Measurements from ENCODE around the gene CMTM1.
"Not testable (repeated sequence)": the region's sequence is repeated elsewhere in the genome, so short reads cannot be mapped to it uniquely, and the experiment has no call there.

Gene CMTM1

DNA sequence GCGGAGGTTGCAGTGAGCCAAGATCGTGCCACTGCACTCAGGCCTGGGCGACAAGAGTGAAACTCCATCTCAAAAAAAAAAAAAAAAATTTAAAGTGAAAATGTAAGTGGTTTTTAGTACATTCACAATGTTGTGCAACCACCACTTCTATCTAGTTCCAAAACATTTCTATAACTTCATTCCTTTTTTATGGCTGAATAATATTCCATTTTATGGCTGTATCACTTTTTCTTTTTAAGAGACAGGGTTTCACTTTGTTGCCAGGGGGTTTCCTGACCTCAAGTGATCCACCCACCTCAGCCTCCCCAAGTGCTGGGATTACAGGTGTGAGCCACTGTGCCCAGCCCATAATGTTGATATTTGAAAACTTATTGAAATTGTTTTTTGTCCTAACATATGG lies 26.6 kb downstream of the CMTM1 start:
- no peak for DNase-seq (ENCODE audit: low read depth)

DNA sequence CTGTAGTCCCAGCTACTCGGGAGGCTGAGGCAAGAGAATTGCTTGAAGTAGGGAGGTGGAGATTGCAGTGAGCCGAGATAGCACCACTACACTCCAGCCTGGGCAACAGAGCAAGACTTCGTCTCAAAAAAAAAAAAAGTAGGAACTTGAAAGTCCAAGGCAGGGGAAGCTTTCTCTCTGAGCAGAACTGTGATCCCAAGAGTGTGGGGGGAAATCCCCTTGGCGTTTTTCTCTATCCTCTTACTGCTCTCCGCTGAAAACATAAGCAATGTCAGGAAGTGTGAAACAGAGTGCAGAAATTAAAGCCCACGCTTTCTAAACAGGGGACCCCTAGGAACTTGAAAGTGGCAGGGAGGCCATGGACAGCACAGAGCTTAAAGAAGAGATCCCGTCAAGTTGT lies 28.5 kb downstream of the CMTM1 start:
- no peak for DNase-seq (ENCODE audit: low read depth)

DNA sequence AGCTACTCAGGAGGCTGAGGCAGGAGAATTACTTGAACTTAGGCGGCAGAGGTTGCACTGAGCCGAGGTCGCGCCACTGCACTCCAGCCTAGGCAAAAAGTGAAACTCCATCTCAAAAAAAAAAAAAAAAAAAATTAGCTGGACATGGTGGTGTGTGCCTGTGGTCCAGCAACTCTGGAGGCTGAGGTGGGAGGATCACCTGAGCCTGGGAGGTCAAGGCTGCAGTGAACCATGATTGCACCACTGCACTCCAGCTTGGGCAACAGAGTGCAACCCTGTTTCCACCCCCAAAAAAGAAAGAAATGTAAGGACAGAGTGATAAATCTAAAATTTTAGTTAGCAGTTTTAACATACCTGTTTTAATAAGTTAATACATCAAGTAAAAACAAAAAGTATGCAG lies 30.3 kb downstream of the CMTM1 start:
- not testable (repeated sequence) for DNase-seq (ENCODE audit: low read depth)

DNA sequence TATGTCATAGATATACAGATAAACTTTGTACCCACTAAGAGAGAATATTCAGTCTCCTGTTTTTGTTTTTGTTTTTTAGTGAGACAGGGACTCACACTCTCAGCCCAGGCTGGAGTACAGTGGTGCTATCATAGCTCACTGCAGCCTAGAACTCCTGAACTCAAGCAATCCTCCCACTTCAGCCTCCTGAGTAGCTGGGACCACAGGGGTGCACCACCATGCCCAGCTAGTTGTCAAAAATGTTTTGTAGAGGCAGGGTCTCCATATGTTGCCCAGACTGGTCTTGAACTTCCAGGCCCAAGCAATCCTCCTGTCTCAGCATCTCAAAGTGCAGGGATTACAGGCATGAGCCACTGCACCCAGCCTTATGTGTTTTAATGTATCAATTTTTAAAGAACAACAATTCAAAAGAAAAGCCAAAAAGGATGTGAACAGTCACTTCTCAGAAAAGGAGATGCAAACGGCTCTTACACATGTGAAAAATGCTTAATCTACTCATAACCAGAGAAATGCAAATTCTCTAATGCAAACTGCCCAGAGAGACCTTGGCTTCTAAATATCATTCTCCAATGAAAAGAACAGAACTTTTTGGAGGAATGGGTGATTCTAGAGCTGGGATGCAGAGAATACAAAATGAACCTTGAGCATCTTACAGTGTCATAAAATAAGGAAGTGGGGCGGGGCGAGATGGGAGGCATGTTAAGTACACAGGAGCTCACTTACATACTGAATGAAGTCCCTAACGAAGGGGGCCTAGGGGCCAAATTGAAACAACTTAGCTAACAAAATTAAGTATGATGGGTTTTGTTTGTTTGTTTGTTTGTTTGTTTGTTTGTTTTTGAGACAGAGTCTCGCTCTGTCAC lies 31.0 kb downstream of the CMTM1 start:
- no peak for DNase-seq (ENCODE audit: low read depth)

DNA sequence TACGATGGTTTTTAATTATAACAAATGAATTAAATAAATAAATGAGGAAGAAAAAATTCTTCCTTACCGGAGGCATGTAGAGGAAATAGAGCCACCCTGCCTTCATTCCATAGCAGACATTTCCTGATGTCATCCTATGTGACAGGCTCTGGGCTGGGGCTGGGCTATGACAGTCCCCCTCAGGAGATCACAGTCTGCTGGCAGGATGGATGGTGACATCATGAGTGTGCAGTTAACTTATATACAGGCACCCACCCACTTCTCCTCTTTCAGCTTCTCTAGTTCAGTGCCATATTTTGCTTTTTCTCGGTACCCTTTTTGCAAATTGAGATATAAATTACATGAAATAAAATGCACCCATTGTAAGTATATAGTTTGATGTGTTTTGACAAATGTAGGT lies 31.9 kb downstream of the CMTM1 start:
- DNase-seq (ENCODE audit: low read depth), result no peak

DNA sequence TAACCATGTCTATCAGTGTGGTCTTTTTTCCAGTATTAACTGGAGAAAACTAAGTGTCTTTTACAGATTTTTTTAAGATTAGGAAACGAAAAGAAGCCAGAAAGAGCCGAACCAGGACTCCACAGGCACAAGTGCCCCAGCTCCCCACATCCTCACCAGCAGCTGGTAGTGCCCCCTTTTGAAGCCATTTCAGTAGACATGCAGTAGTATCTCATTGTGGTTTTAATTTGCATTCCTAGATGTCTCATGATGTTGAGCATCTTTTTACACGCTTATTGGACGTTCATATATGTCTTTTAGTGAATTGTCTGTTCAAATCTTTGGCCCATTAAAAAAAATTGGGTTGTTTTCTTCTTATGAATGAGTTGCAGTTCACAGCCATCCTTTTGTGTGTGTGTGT lies 33.5 kb downstream of the CMTM1 start:
- no peak for DNase-seq (ENCODE audit: low read depth)

DNA sequence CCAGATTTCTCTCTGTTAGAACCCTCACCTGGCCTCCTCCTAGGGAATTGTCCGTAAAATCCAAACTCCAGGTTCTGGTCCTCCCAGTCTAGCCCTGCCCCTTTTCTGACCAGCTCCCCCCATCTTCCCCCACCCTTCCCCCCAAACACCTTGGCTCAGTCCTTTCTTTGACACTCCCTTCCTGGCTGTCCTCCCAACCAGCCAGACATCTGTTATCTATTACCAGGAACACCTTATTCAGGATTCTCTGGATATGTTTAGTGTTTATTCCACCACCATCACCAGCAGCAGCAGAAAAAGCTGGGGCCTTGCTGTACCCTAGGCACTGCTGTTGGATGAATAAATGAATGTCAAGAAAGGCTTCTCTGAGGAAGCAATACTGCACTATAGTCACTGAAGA lies 34.2 kb downstream of the CMTM1 start:
- DNase-seq (ENCODE audit: low read depth), result no peak

DNA sequence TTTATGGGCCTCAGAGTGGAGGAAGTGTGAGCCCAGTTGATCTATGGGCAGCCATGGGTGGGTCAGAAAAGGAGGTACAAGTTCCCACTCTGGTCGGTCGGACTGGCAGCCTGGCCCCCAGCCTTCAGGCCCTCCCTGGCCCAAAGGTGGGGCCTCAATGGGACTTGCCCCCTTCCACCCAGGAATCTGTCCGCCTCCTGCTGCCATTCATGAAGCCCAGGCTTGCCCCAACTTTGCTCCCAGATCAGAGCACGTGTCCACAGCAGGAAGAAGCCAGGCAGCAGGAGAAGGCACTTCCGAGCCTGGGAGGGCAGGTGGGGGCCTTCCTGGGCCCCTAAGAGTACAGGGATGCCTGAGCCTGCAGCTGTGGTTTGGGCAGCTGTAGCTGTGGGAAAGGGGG lies 35.2 kb downstream of the CMTM1 start:
- DNase-seq (ENCODE audit: low read depth), result no peak

DNA sequence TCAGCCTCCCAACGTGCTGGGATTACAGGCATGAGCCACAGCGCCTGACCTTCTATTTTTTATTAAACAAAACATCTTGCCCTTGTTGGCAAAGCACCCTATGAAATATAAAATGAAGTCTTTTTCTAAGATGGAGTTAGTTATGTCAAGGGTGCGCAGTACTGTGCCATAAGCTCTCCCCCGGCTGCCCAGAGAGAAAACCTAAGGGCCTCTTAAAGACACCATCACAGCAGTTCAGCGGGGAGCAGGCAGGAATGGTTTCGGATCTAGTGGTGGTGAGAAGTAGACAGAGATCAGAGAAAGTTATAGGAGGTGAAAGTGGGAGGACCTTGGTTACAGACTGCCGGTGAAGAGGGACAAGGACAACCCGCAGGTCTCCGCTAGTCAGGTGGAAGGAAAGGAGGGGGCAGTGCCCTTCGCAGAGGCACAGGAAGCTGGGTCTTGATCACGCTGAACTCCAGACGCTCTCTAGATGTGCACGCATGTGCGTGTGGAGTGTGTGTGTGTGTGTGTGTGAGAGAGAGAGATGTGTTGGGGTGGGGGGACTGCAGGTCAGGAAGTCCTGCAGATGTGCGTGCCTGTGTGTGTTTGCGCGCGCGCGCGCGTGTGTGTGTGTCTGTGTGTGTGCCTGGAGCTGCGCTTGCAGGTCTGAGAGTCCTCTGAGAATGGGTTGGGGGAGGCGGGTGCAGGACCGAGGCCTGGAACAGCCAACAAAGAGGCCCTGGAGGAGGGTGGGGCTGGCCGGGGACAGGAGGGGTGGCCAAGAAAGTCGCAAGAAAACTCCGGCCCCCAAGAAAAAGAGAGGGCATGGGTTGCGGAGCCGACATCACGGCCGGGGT lies 37.5 kb downstream of the CMTM1 start:
- DNase-seq (ENCODE audit: low read depth), result no peak

DNA sequence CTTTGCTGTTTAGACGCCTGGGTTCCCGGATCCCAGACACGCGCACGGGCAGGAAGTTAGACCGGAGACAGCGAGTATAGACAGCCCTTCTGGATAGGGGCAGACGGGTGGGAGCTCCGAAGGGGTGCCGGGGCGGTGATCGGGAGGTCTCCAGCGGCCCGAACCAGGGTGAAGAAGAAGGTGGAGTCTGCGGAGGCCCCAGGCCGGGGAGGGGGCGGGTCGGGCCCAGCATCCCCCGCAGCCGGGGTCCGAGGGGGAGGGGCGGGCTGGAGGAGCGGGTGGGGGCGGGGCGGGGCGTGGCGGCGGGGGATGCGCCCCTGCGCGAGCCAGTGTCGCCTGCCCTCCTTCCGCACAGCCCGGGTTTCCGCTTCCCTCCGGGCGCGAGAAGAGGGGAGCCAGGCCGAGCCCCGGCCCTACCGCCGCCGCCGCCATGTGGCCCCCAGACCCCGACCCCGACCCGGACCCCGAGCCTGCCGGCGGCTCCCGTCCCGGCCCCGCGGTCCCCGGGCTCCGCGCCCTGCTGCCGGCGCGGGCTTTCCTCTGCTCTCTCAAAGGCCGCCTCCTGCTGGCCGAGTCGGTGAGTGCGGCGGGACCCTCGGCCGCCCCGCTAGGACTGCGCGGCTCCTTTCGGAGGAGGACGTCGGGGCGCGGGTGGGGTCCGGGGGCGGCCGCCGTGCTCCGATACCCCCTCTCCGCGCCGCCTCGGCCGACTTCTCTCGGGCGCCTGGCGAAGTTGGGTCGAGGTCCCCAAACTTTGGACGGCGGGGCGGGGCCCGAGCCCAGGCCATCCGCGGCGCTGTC lies 38.3 kb downstream of the CMTM1 start, which contains the start of gene CMTM3:
Gene CMTM3, plus strand, starts transcription at position 329 of the 801 bp plus-strand sequence. Its CDS starts 102 bp downstream, at position 431.
- no peak for DNase-seq (ENCODE audit: low read depth)

DNA sequence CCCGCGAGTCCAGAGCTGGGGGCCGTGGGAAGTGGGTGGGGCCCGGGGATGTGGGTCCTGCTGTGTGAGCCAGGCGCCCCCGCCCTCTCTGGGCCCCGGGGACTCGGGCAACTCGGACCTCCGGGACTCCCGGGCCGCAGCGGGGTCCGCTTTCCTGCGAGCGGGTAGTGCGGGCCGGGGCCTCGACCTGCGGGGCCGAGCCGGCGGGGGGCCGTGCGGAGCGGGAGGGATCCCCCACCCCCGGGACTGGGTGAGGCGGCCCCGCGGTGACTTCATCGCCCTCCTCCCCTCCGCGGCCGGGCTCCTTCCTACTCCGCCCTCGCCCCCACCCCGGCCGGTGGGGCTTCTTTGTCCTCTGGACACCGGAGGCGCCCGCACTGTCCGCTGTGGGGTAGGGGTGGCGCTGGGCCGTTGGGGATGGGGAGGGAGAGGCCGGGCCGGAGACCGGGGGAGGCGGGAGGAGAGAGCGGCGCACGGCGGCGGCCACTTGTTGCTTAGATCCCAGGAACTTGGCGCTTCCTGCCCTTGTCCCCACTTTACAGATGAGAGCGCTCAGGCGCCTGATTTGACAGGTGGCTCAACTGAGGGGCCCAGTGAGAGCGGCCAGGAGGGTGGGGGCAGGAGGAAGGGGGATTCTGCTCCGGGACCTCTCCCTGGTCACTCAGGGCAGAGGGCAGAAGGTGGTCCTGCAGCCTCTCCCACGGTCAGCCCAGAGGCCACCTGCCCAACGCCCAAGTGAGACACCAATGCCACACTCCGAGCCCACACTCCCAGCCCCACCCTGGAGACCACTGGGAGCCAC lies 39.1 kb downstream of the CMTM1 start:
- DNase-seq (ENCODE audit: low read depth), result no peak

DNA sequence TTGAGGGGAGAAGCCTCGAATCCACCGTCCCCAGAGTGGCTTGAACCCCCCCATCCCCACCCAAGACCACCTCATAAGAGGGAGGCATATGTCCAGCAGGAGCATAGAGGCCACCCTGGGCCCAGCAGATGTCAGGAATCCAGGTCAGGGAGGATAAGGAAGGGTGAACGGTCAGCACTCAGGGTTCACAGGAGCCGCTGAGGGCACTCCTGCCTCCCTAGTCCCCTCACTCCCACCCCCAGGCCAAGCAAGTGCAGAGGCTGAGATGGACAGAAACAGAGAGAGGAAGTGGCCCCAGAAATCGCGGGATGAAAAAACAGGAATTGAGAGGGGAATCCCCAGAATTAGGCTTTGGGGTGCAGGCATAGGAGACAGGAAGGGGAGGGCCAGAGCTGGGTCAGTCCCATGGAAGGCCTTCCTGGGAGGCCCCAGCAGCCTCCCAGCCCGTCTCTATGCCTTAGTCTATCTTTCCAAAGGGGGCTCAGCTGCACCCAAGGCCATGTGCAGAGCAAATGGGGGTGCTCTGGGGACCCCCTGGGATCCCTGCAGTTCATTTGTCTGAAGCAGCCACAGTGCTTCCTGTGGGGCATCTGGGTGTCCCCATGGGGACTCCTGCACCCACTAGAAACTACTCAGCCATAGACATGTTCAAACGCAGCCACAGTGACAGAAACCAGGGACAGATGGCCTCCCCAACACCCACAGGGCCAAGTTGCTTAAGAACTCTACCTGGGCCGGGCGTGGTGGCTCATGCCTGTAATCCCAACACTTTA lies 39.9 kb downstream of the CMTM1 start:
- DNase-seq (ENCODE audit: low read depth), result no peak

DNA sequence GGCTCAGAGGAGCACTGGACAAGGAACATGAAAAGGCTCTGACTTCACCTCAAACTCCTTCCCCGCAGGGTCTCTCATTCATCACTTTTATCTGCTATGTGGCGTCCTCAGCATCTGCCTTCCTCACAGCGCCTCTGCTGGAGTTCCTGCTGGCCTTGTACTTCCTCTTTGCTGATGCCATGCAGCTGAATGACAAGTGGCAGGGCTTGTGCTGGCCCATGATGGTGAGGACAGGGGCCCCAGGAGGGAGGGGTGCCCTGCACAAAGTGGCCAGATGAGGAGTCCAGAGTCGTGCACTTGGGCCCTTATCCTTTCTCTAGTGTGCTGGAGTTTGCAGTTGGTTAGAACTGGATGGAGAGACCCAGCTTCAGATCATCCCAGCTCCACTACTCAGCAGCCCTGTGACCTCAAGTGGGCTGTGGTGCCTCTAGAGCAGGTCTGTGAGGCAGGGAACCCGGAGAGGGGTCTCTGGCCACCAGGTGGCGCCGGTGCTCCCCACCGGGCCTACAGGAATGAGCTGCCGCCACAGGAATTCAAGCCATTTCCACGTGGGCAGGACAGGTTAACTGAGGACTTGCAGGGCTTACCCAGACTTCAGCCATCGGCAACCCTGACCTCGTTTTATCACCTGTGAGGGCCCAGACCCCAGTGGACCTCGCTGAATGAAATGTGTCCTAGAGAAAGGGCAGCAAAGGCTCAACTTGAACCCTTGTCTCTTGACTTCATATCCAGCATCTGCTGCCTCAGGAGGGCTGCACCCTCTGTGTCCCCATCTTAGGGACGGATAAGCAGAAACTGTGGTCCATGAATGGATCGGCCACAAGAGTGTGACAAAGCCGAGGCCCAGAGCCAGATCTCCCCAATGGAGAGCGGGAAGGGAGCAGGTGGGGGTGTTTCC lies 42.3 kb downstream of the CMTM1 start:
- peak; percentile 68 for DNase-seq (ENCODE audit: low read depth)

DNA sequence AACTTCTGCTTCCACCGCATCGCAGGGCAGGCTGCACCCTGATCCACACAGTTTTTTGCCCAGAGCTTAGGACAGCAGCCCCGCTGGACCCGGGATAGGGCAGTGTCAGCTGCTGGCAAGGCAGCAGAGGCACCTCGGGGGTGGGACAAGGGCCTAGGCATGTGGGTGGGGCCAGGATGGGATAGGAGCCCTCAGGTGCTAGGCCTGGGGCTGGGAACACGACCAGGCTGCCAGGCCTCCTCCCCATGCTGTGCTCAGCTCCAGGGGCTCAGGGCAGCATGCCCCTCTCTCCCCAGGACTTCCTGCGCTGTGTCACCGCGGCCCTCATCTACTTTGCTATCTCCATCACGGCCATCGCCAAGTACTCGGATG lies 42.9 kb downstream of the CMTM1 start:
- no peak for DNase-seq (ENCODE audit: low read depth)

DNA sequence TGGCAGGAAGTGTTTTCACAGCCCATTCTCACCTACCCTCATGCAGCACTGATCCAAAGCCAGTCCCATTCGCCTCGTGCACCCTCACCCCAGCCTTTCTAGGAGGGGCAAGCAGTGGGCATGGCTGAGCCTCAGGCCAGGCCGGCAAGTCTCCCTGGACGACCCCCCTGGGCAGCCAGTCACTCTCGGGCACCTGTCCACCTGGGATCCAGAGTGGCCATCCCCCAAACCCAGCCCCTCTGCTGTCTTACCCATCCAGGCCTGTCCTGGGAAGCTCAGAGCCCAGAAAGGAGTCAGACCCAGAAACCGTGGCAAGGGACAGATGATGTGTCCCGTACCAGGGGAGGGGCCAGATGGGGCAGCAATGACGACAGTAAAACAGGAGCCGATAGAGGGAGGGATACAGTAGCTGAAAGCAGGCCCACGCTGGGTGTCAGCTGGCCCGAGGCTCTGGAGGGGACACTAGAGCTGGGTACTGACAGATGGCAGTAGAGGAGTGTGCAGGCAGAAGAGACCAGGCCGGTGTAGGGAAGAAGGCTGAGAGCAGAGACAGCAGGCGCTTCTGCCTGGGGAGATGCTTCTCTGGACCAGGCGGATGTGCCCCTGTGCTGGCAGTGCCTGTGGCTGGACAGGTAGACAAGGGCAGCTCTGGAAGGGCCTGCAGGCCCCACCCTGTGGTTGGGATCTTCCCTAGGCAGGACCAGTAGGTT lies 44.0 kb downstream of the CMTM1 start:
- no peak for DNase-seq (ENCODE audit: low read depth)

DNA sequence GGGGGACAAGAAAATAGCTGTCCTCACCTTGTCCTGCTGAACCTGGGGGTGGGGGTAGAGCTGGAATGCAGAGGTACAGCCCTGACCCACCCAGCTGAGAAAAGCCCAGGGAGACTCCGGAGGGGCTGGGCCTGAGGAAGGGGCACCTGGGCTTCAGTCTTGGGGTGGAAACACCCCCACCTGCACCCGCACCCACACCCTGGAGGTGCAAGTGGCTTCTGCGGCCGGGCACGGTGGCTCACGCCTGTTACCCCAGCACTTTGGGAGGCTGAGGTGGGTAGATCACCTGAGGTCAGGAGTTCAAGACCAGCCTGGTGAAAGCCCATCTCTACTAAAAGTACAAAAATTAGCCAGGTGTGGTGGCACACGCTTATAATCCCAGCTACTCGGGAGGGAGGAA lies 45.7 kb downstream of the CMTM1 start:
- not testable (repeated sequence) for DNase-seq (ENCODE audit: low read depth)

DNA sequence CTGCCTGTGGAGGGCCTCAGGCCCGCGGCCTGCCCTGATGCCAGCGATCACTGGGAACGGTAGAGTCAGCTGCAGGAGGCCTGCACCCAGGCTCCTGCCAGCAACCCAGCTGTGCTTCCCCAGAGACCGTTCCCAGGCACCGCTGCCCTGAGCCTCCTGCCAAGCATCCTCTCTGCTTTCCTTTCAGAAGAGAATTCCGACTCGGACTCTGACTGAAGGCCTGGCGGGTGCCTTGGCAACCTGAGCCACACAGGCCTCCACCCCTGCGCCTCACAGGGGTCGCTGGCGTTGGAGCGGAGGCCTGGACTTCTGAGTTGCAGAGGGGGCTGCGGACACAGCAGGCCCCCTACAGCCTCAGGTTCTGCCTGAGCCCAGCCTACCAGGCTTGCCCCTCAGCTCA lies 46.2 kb downstream of the CMTM1 start:
- DNase-seq (ENCODE audit: low read depth), result no peak

DNA sequence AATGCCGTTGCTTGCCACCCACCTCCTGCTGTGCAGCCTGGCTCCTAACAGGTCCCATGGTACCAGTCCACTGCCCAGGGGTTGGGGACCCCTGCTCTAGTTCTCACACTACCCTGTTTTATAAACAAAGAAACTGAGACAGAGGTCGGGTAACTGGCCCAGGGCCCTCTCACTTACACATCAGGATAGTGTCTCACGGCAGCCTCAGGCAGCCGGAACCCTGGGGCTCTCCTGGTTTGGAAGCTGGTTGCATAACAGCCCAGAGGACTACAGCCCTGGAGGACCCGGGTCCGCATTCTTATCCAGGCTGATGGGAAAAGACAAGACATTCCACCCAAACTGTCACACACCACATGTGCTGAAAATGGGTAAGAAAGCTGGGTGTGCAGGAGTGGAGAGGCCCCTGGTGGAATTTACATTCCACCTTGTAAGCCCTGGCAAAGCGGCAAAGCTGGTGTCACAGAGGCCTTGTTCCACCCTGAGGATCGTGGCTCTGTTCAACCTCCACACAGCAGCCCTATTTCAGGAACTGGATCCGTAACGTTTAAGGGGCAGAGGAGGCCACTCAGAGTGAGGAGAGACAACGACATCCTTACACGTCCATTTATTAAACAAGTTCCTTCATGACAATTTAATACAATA lies 48.0 kb downstream of the CMTM1 start:
- no peak for DNase-seq (ENCODE audit: low read depth)

DNA sequence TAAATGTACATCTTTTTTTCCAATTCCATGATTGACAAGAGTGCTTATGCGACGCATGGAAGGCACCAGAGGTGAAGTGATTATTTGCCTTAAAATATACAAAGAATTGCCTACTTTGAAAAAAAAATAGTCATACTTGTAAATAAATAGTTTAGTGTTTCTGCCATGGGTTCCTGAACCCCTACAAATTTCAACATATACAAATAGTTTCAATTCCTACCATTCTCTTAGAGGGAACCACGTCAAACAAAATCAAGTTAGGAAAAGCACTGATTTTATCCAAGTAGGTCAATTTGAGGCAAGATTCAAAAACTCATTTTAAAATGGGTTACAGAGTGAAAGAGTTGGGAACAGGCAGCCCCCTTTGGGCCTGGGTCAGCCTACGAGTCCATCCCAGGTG lies 49.9 kb downstream of the CMTM1 start:
- DNase-seq (ENCODE audit: low read depth), result no peak
